HepG2 (cell line): ENCODE data around the gene DEDD2. TPM values are rescaled to one million over a fixed set of nuclear protein-coding genes. Genes with fewer than 3 reads are reported as not detected.
"Not testable (repeated sequence)": the region's sequence is repeated elsewhere in the genome, so short reads cannot be mapped to it uniquely, and the experiment has no call there.

Experiments used
- ATAC-seq: fragments of 200-7000 bp; cut with Tn5 transposase; 3 replicates; pipeline ENCODE4 v1.9.1; 2020; ENCODE audit warnings: mild to moderate bottlenecking, moderate library complexity
- BruUV-seq: library from RNA; stranded (reverse); fragments of 400-500 nt; replicated peaks from 2 replicates; lab custom pipeline; 2021; lab: Mats Ljungman, UMichigan
- CTCF ChIA-PET: fragments of 300-600 bp; formaldehyde crosslinking; extraction: SDS; loops from one replicate; lab custom pipeline; 2021; ENCODE audit warnings: low total read pairs, inconsistent platforms, low intra/inter-chr PET ratio; lab: Yijun Ruan, JAX
- POLR2A ChIA-PET: fragments of 350-600 bp; sonication (Branson Sonifier 250); formaldehyde crosslinking; loops from one replicate; lab custom pipeline; 2020; ENCODE audit warnings: antibody characterized with exemption, inconsistent platforms; lab: Yijun Ruan, JAX
- DNase-seq: peaks from one replicate; pipeline ENCODE4 v3.0.0-alpha.2; 2015; ENCODE audit warnings: low spot score
- FAIRE-seq: peaks from 3 replicates; lab custom pipeline; 2011; peaks lifted over from hg19 to GRCh38; lab: Jason Lieb, UNC
- H2AFZ ChIP-seq: one replicate; pipeline ENCODE4 v1.6.1; 2011; ENCODE audit warnings: low read length, inconsistent platforms
- H3K27ac ChIP-seq: fragments of 300-600 bp; 3 replicates; pipeline ENCODE4 v1.8.0; 2011; ENCODE audit warnings: mixed run types, mild to moderate bottlenecking, mixed read lengths, low read length, inconsistent platforms; ENCODE audit not compliant: insufficient read depth; ENCODE audit errors: extremely low read length
- H3K27me3 ChIP-seq, 2 experiments: fragments of 200-600 bp in 1 of 2; 2 replicates in 1 of 2; 3 replicates in 1 of 2; pipeline versions ENCODE4 v1.6.0 to v1.8.0; 2011; ENCODE audit warnings: low read length in 2 of 2, mild to moderate bottlenecking in 2 of 2, moderate library complexity in 2 of 2, inconsistent platforms in 1 of 2; ENCODE audit not compliant: insufficient read depth in 2 of 2, control insufficient read depth in 1 of 2
- H3K36me3 ChIP-seq, 2 experiments: fragments of 200-600 bp in 1 of 2; replicated peaks in 1 of 2; 2 replicates in 1 of 2; 3 replicates in 1 of 2; pipeline versions ENCODE4 v1.5.1 to v1.8.0; 2011; ENCODE audit warnings: low read length in 2 of 2, inconsistent platforms in 1 of 2; ENCODE audit not compliant: insufficient read depth in 2 of 2, control insufficient read depth in 1 of 2
- H3K4me1 ChIP-seq: 2 replicates; pipeline ENCODE4 v1.5.1; 2012; ENCODE audit warnings: low read length, inconsistent platforms; ENCODE audit not compliant: insufficient read depth
- H3K4me2 ChIP-seq: 2 replicates; pipeline ENCODE4 v1.6.0; 2011; ENCODE audit warnings: low read depth, low read length, inconsistent platforms
- H3K4me3 ChIP-seq, 3 experiments: fragments of 200-600 bp in 1 of 3; sonication (generic), shearing (Covaris generic) in 1 of 3; replicated peaks in 1 of 3; 2 replicates each; pipeline ENCODE4 v1.5.1; 2011 to 2016; ENCODE audit warnings: low read length in 3 of 3, inconsistent platforms in 2 of 3, low read depth in 2 of 3, mild to moderate bottlenecking in 2 of 3, control low read depth in 1 of 3, mixed read lengths in 1 of 3; ENCODE audit not compliant: insufficient read depth in 1 of 3
- H3K79me2 ChIP-seq: one replicate; pipeline ENCODE4 v1.6.1; 2011; ENCODE audit warnings: low read length, inconsistent platforms; ENCODE audit not compliant: insufficient read depth
- H3K9ac ChIP-seq: 2 replicates; pipeline ENCODE4 v1.6.0; 2011; ENCODE audit warnings: mild to moderate bottlenecking, low read depth, low read length, inconsistent platforms; ENCODE audit not compliant: insufficient read depth
- H3K9me3 ChIP-seq: 2 replicates; pipeline ENCODE4 v1.5.1; 2012; ENCODE audit warnings: mild to moderate bottlenecking, low read length
- H4K20me1 ChIP-seq: 2 replicates; pipeline ENCODE4 v1.6.0; 2011; ENCODE audit warnings: inconsistent platforms, mild to moderate bottlenecking, low read length, moderate library complexity; ENCODE audit not compliant: insufficient read depth
- CEBPB ChIP-seq: IDR thresholded peaks from 2 replicates; pipeline ENCODE4 v1.6.1; 2011; ENCODE audit warnings: low read depth, low read length, improper control_type of control experiment, borderline replicate concordance
- CEBPG ChIP-seq: IDR thresholded peaks from 2 replicates; pipeline ENCODE4 v1.6.1; 2016
- SNAI1 ChIP-seq: sonication (generic); formaldehyde crosslinking; IDR thresholded peaks from 2 replicates; pipeline ENCODE4 v1.5.0; 2020; ENCODE audit warnings: mild to moderate bottlenecking, missing genetic modification reagents, borderline replicate concordance
- SOX13 ChIP-seq, 3 experiments: fragments of 450-650 bp in 1 of 3; sonication (generic) in 1 of 3; formaldehyde crosslinking in 1 of 3; IDR thresholded peaks in 2 of 3; conservative IDR thresholded peaks in 1 of 3; 2 replicates each; pipeline versions ENCODE4 v1.5.0 to v1.6.1; 2016 to 2020; ENCODE audit warnings: antibody characterized with exemption in 1 of 3, mild to moderate bottlenecking in 1 of 3, missing compliant biosample characterization in 1 of 3, missing genetic modification reagents in 1 of 3, moderate library complexity in 1 of 3
- SRSF1 ChIP-seq: fragments of 200-400 bp; formaldehyde crosslinking; optimal IDR thresholded peaks from 2 replicates; pipeline ENCODE3; 2017; ENCODE audit warnings: mild to moderate bottlenecking, low read depth, low read length, moderate library complexity
- WGBS: methylation state at CpG from one replicate; pipeline ENCODE4 v1.1.6; 2017; ENCODE audit warnings: low lambda C conversion rate; 5-methylcytosine and 5-hydroxymethylcytosine counted together
- in situ Hi-C: cut with HindIII; loops from 2 replicates; pipeline ENCODE4 v1.10.0; 2017; ENCODE audit warnings: low pct_unique_long_range_greater_than_20kb; ENCODE audit not compliant: extremely low pct_ligation_motif_present
- intact Hi-C: fragments of 100-400 bp; cut with micrococcal nuclease; formaldehyde crosslinking; loops from one replicate; pipeline ENCODE4 v1.10.0; 2022; ENCODE audit not compliant: unreplicated experiment
- polyA plus RNA-seq, 8 experiments: library from polyadenylated mRNA; depleted of rRNA in 3 of 8; stranded (reverse) in 7 of 8; unstranded in 1 of 8; fragments of >200 nt; fragmentation: Illumina TruSeq in 4 of 8; extraction: Trizol in 4 of 8; gene quantifications; 2 replicates each; pipeline versions ENCODE4 v1.2.1 to v1.2.3, GENCODE V29; 2011 to 2016; ENCODE audit warnings: low read depth in 4 of 8, missing spikeins in 1 of 8, mixed read lengths in 1 of 8; ENCODE audit not compliant: insufficient read depth in 1 of 8
- total RNA-seq, 5 experiments: library from RNA; depleted of rRNA; stranded (reverse); fragments of >200 nt; fragmentation: Illumina TruSeq; extraction: Trizol; gene quantifications; 2 replicates each; pipeline ENCODE4 v1.2.3, GENCODE V29; 2016; ENCODE audit warnings: low read depth in 1 of 5
- TF ChIP-seq, protein P1 (sequence below): sonication (generic); formaldehyde crosslinking; IDR thresholded peaks from 2 replicates; pipeline ENCODE4 v1.5.0; 2020; ENCODE audit warnings: missing genetic modification reagents
- TF ChIP-seq, protein P2 (sequence below): fragments of 450-650 bp; IDR thresholded peaks from 2 replicates; pipeline ENCODE4 v1.6.1; 2016

DEDD2 gene
- total and polyA plus RNA-seq, 2 of the 13 experiments (the other 11 are each of a cell fraction or from before 2014, with no cell fraction given) = 19.2 to 24.7 TPM

DNA sequence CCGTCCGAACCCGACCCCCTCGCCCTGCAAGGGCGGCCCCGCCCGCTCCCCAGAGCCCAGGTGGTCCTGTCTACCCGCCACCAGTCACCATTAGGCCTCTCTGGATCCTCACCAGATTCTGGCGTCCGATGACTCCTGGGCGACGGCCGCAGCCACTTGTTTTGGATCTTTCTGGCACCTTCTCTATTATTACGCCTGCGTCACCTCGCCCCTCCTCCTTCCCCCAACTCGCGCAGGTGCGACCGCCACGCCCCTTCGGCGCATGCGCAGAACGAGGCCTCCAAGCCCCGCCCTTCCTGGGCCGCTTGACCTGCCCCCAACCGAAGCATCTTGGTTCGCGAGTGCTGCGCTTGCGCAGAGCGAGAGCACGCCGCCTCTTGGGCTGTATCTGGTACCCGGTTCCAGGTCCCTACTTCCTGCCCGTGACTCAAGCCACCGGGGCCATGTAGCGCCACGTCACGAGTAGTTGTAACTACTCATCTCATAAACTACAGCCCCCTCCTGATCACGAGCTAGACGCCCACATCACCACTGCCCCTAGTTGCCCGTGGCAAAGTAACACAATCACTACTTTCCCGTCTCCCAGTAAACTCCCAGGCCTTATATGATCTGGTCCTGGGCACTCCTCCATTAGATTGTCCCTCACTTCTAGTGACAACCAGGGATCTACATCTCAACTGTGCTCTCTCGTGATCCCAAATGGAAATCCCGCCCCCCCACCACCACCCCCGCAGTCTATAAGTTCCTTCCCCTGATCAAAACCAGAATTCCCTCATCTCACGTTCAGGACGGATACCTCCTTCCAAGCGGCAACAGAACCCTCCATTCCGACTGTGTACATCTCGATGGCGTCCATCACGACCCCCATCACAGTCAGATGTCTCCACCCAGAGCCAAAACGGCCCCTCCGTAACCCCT is at the start of gene DEDD2 (continued):
- no peak for TF ChIP-seq SOX13 (IDR thresholded peaks at IDR 0.05)
- 0 out of 4 replicates have a peak, but pooled peaks of 1 of the 2 experiments have one; percentile 23 for TF ChIP-seq SOX13 (CRISPR knock-in tag; conservative IDR thresholded peaks at IDR 0.05 in 1 of 2, IDR thresholded peaks at IDR 0.05 in 1 of 2)
- TF ChIP-seq SNAI1 (CRISPR knock-in tag) = peak; percentile 3; the same call in 1 of the 2 replicates
- TF ChIP-seq, protein P1, sequence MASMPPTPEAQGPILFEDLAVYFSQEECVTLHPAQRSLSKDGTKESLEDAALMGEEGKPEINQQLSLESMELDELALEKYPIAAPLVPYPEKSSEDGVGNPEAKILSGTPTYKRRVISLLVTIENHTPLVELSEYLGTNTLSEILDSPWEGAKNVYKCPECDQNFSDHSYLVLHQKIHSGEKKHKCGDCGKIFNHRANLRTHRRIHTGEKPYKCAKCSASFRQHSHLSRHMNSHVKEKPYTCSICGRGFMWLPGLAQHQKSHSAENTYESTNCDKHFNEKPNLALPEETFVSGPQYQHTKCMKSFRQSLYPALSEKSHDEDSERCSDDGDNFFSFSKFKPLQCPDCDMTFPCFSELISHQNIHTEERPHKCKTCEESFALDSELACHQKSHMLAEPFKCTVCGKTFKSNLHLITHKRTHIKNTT = no peak
- TF ChIP-seq, protein P2, sequence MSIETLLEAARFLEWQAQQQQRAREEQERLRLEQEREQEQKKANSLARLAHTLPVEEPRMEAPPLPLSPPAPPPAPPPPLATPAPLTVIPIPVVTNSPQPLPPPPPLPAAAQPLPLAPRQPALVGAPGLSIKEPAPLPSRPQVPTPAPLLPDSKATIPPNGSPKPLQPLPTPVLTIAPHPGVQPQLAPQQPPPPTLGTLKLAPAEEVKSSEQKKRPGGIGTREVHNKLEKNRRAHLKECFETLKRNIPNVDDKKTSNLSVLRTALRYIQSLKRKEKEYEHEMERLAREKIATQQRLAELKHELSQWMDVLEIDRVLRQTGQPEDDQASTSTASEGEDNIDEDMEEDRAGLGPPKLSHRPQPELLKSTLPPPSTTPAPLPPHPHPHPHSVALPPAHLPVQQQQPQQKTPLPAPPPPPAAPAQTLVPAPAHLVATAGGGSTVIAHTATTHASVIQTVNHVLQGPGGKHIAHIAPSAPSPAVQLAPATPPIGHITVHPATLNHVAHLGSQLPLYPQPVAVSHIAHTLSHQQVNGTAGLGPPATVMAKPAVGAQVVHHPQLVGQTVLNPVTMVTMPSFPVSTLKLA = peak; percentile 63
- TF ChIP-seq SRSF1 = no peak

DNA sequence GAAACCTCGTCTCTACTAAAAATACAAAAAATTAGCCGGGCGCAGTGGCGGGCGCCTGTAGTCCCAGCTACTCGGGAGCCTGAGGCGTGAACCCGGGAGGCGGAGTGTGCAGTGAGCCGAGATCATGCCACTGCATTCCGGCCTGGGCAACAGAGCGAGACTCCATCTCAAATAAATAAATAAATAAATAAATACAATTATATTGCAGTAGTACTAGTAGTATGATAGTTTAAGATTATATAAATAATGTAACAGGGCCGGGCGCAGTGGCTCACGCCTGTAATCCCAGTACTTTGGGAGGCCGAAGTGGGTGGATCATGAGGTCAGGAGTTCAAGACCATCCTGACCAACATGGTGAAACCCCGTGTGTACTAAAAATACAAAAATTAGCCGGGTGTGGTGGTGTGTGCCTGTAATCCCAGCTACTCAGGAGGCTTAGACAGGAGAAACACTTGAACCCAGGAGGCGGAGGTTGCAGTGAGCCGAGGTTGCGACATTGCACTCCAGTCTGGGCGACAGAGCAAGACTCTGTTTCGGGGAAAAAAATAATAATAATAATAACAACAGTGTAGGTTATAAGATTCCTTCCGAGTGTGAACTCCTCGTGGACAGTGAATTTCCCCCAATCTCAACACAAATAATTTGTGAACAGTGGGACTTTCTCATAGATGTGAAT is 49.6 kb upstream of the DEDD2 start:
- H3K36me3 ChIP-seq, ATAC-seq, H3K27ac ChIP-seq, CTCF ChIA-PET, H4K20me1 ChIP-seq, DNase-seq, H3K9me3 ChIP-seq, BruUV-seq, in situ Hi-C loops, FAIRE-seq, H2AFZ ChIP-seq, intact Hi-C loops, H3K27me3 ChIP-seq: not testable (repeated sequence)
- H3K9ac ChIP-seq = peak overlapping the region; percentile 78
- peaks cover 19% of the 10 kb centered on the region for H3K79me2 ChIP-seq
- H3K4me1 ChIP-seq = peaks cover 29% of the 10 kb centered on the region
- TF ChIP-seq CEBPG (CRISPR knock-in tag) (0 out of 2 replicates have a peak, but pooled peaks have one; percentile 29), CEBPB (peak; percentile 35; the same call in 1 of the 2 replicates)
- peak overlapping the region; percentile 99 for H3K4me2 ChIP-seq
- POLR2A ChIA-PET = interaction anchor here (0.6 to 1.3 kb wide), 4 partner anchors 12 to 24 kb away, joined by 3 to 7 read pairs (median 3); partner anchors contain the start of gene GSK3A
- H3K4me3 ChIP-seq = peak overlapping the region; percentile 51 to 81 (median 65); a peak in 4 of 6 replicates
- 62% methylated on average over 25 of the region's 25 CpGs for WGBS
